ENCODE measurements around the gene B4GALT5. TPM values are rescaled to one million over a fixed set of nuclear protein-coding genes. Genes with fewer than 3 reads are reported as not detected.

B4GALT5 gene
- polyA plus RNA-seq, 1 of the 3 experiments (the other 2 are of a cell fraction): 35.1 TPM

- TF ChIP-seq ZBTB33 (IDR thresholded peaks at IDR 0.05; ENCODE audit: borderline replicate concordance, low read depth): no peak
- no peak for TF ChIP-seq MEF2A (IDR thresholded peaks at IDR 0.05; ENCODE audit: borderline replicate concordance, low read depth)
- no peak for TF ChIP-seq EP300 (IDR thresholded peaks at IDR 0.05; ENCODE audit: borderline replicate concordance in 1 of 2, low read depth in 1 of 2, low read length in 1 of 2)
Measured at GRCh38 chr20:49631061-49631716, 82.5 kb downstream of the B4GALT5 start (continued).

- Histone ChIP-seq H3K4me2 (no peak overlapping the region), H2AFZ (ENCODE audit: low read depth) (no peak overlapping the region), H3K27ac (ENCODE audit: low read depth in 2 of 2, low read length in 1 of 2) (no peak overlapping the region), H3K9me2 (no peaks in the 10 kb centered on the region), H3K9me3 (no peaks in the 10 kb centered on the region), H3K4me1 (ENCODE audit: control insufficient read depth in 1 of 2, insufficient read depth in 2 of 2, low read depth in 1 of 2, low read length in 1 of 2) (peaks cover 0 to 2% of the 10 kb centered on the region in 2 experiments; a peak in 1 of 4 replicates), H3K79me2 (ENCODE audit: insufficient read depth) (no peaks in the 10 kb centered on the region), H3K27me3 (ENCODE audit: insufficient read depth) (no peaks in the 10 kb centered on the region), H3F3A (replicated peaks; ENCODE audit: insufficient read depth) (no peaks in the 10 kb centered on the region), H3K36me3 (replicated peaks in 1 of 2; ENCODE audit: control insufficient read depth in 1 of 2, insufficient read depth in 2 of 2, low read length in 1 of 2) (peaks cover 5 to 18% of the 10 kb centered on the region in 2 experiments), H3K9ac (no peak overlapping the region), H4K20me1 (ENCODE audit: insufficient read depth) (no peaks in the 10 kb centered on the region), H3K4me3 (ENCODE audit: low read depth in 2 of 2, low read length in 1 of 2) (no peak overlapping the region)
- WGBS (ENCODE audit: low lambda C conversion rate): 83% methylated on average over 10 of the region's 10 CpGs
- ChIA-PET CTCF (interaction anchor here (0.8 to 1.9 kb wide), 5 partner anchors 14 to 216 kb away, joined by 3 to 5 read pairs (median 3); no protein-coding TSS in a partner anchor), POLR2A (no interaction called here)
- no peak for DNase-seq
- no peak for TF ChIP-seq TCF12 (IDR thresholded peaks at IDR 0.05)
- TF ChIP-seq JUND (IDR thresholded peaks at IDR 0.05): no peak
- no peak for TF ChIP-seq CHD2 (IDR thresholded peaks at IDR 0.05; ENCODE audit: low read length, partially characterized antibody)
- no peak for TF ChIP-seq MAX (IDR thresholded peaks at IDR 0.05; ENCODE audit: low read depth)
- no peak for TF ChIP-seq RFX5 (IDR thresholded peaks at IDR 0.05; ENCODE audit: low read length)
- no peak for TF ChIP-seq RXRA (IDR thresholded peaks at IDR 0.05; ENCODE audit: borderline replicate concordance, low read depth)
- TF ChIP-seq ELF1 (IDR thresholded peaks at IDR 0.05): no peak
- TF ChIP-seq TAF1 (IDR thresholded peaks at IDR 0.05; ENCODE audit: borderline replicate concordance, low read depth, low read length): no peak
- no peak for TF ChIP-seq MEF2A (IDR thresholded peaks at IDR 0.05; ENCODE audit: borderline replicate concordance, low read depth)
- no peak for TF ChIP-seq TEAD4 (IDR thresholded peaks at IDR 0.05; ENCODE audit: borderline replicate concordance, insufficient read depth)
- no peak for TF ChIP-seq YY1 (IDR thresholded peaks at IDR 0.05; ENCODE audit: low read depth)
Measured at GRCh38 chr20:49630396-49630951, 83.2 kb downstream of the B4GALT5 start.

- WGBS (ENCODE audit: low lambda C conversion rate): 96% methylated on average over 1 of the region's 1 CpG
- Histone ChIP-seq H3F3A (replicated peaks; ENCODE audit: insufficient read depth) (no peaks in the 10 kb centered on the region), H3K27ac (ENCODE audit: low read depth in 2 of 2, low read length in 1 of 2) (no peak overlapping the region), H2AFZ (ENCODE audit: low read depth) (no peak overlapping the region), H3K4me3 (ENCODE audit: low read depth in 2 of 2, low read length in 1 of 2) (no peak overlapping the region), H3K4me1 (ENCODE audit: control insufficient read depth in 1 of 2, insufficient read depth in 2 of 2, low read depth in 1 of 2, low read length in 1 of 2) (no peaks in the 10 kb centered on the region), H3K9me3 (no peaks in the 10 kb centered on the region), H3K4me2 (no peak overlapping the region), H3K9ac (no peak overlapping the region), H4K20me1 (ENCODE audit: insufficient read depth) (no peaks in the 10 kb centered on the region), H3K27me3 (ENCODE audit: insufficient read depth) (no peaks in the 10 kb centered on the region), H3K36me3 (replicated peaks in 1 of 2; ENCODE audit: control insufficient read depth in 1 of 2, insufficient read depth in 2 of 2, low read length in 1 of 2) (peaks cover 3 to 17% of the 10 kb centered on the region in 2 experiments), H3K9me2 (no peaks in the 10 kb centered on the region), H3K79me2 (ENCODE audit: insufficient read depth) (no peaks in the 10 kb centered on the region)
- DNase-seq: no peak
- ChIA-PET POLR2A (no interaction called here), CTCF (interaction anchor here (0.8 to 1.9 kb wide), 3 partner anchors 18 to 217 kb away, joined by 3 to 5 read pairs (median 3); no protein-coding TSS in a partner anchor)
- TF ChIP-seq FOSL2 (IDR thresholded peaks at IDR 0.05; ENCODE audit: borderline replicate concordance, low read depth): no peak
- TF ChIP-seq CTCF (IDR thresholded peaks at IDR 0.05): no peak
- TF ChIP-seq USF2 (IDR thresholded peaks at IDR 0.05; ENCODE audit: borderline replicate concordance, low read depth, low read length): no peak
- TF ChIP-seq POLR2AphosphoS5 (IDR thresholded peaks at IDR 0.05; ENCODE audit: low read depth, low read length): no peak
Measured at GRCh38 chr20:49629606-49630005, 84.1 kb downstream of the B4GALT5 start.

Measured in SK-N-SH (cell line).